IMR-90 (cell line): Measurements from ENCODE around the gene MAGEF1. TPM values are rescaled to one million over a fixed set of nuclear protein-coding genes. Genes with fewer than 3 reads are reported as not detected.
A peak's percentile ranks its signal among the peaks of the same experiment; 100 is the strongest.

ENCODE experiments used
- ATAC-seq: fragments of 200-7000 bp; cut with Tn5 transposase; 2 replicates; pipeline ENCODE4 v1.9.1; 2020; ENCODE audit warnings: low read depth, mild to moderate bottlenecking, moderate library complexity
- BruUV-seq: library from RNA; stranded (reverse); fragments of 400-500 nt; replicated peaks from 2 replicates; lab custom pipeline; 2021; lab: Mats Ljungman, UMichigan
- CTCF ChIA-PET: fragments of 300-600 bp; formaldehyde crosslinking; extraction: SDS; loops from one replicate; lab custom pipeline; 2021; ENCODE audit warnings: antibody characterized with exemption; lab: Yijun Ruan, JAX
- POLR2A ChIA-PET: fragments of 300-600 bp; sonication (Branson Sonifier 250); formaldehyde crosslinking; loops from one replicate; lab custom pipeline; 2022; ENCODE audit warnings: antibody characterized with exemption; ENCODE audit not compliant: unreplicated experiment; lab: Charles Lee
- DNase-seq: peaks from one replicate; pipeline ENCODE4 v3.0.0; 2013
- H2AFZ ChIP-seq: replicated peaks from 2 replicates; pipeline ENCODE3; 2013; ENCODE audit warnings: low read length, mild to moderate bottlenecking; ENCODE audit not compliant: poor library complexity
- H2AK5ac ChIP-seq: 2 replicates; pipeline ENCODE4 v1.6.1; 2013; ENCODE audit warnings: low read depth, low read length, inconsistent platforms
- H2AK9ac ChIP-seq: replicated peaks from 2 replicates; pipeline ENCODE3; 2013; ENCODE audit warnings: mild to moderate bottlenecking, low read depth, low read length, moderate library complexity; ENCODE audit not compliant: poor library complexity
- H2BK120ac ChIP-seq: 2 replicates; pipeline ENCODE4 v1.6.1; 2013; ENCODE audit warnings: low read depth, low read length, inconsistent platforms
- H2BK15ac ChIP-seq: 3 replicates; pipeline ENCODE4 v1.6.1; 2013; ENCODE audit warnings: low read depth, low read length, inconsistent platforms
- H2BK20ac ChIP-seq: 2 replicates; pipeline ENCODE4 v1.6.1; 2013; ENCODE audit warnings: low read depth, mild to moderate bottlenecking, inconsistent platforms, low read length, moderate library complexity
- H2BK5ac ChIP-seq: 2 replicates; pipeline ENCODE4 v1.6.1; 2013; ENCODE audit warnings: mild to moderate bottlenecking, low read depth, low read length, inconsistent platforms; ENCODE audit not compliant: poor library complexity, severe bottlenecking
- H3K14ac ChIP-seq: replicated peaks from 2 replicates; pipeline ENCODE4 v1.6.1; 2013; ENCODE audit warnings: low read depth, low read length, inconsistent platforms
- H3K18ac ChIP-seq: 2 replicates; pipeline ENCODE4 v1.6.1; 2013; ENCODE audit warnings: low read depth, low read length, control low read depth
- H3K23ac ChIP-seq: 2 replicates; pipeline ENCODE4 v1.6.1; 2013; ENCODE audit warnings: low read depth, low read length, inconsistent platforms
- H3K27ac ChIP-seq: 2 replicates; pipeline ENCODE4 v1.5.1; 2013; ENCODE audit warnings: mild to moderate bottlenecking, control low read depth, low read length; ENCODE audit not compliant: insufficient read depth
- H3K27me3 ChIP-seq: 2 replicates; pipeline ENCODE4 v1.6.1; 2013; ENCODE audit warnings: low read length; ENCODE audit not compliant: control insufficient read depth, insufficient read depth
- H3K36me3 ChIP-seq: 2 replicates; pipeline ENCODE4 v1.6.1; 2013; ENCODE audit warnings: low read length, mixed read lengths; ENCODE audit not compliant: control insufficient read depth, insufficient read depth
- H3K4ac ChIP-seq: 2 replicates; pipeline ENCODE4 v1.6.1; 2013; ENCODE audit warnings: low read depth, low read length, inconsistent platforms
- H3K4me1 ChIP-seq: 2 replicates; pipeline ENCODE4 v1.6.1; 2013; ENCODE audit warnings: low read length, mixed read lengths; ENCODE audit not compliant: control insufficient read depth, insufficient read depth
- H3K4me2 ChIP-seq: 2 replicates; pipeline ENCODE4 v1.6.1; 2013; ENCODE audit warnings: low read depth, mild to moderate bottlenecking, control low read depth, low read length, moderate library complexity
- H3K4me3 ChIP-seq: 2 replicates; pipeline ENCODE4 v1.5.1; 2013; ENCODE audit warnings: low read depth, mild to moderate bottlenecking, control low read depth, low read length, moderate library complexity; ENCODE audit not compliant: insufficient read depth
- H3K56ac ChIP-seq: 2 replicates; pipeline ENCODE4 v1.6.1; 2013; ENCODE audit warnings: low read length, inconsistent platforms; ENCODE audit not compliant: insufficient read depth; ENCODE audit errors: extremely low read depth
- H3K79me1 ChIP-seq, 2 experiments: 2 replicates each; pipeline ENCODE4 v1.6.1; 2013; ENCODE audit warnings: low read length in 2 of 2, inconsistent platforms in 1 of 2, low read depth in 1 of 2
- H3K9ac ChIP-seq: 2 replicates; pipeline ENCODE4 v1.6.1; 2013; ENCODE audit warnings: low read depth, low read length, control low read depth
- H3K9me1 ChIP-seq: 2 replicates; pipeline ENCODE4 v1.6.1; 2013; ENCODE audit warnings: low read length, inconsistent platforms; ENCODE audit not compliant: insufficient read depth
- H3K9me3 ChIP-seq: 2 replicates; pipeline ENCODE4 v1.6.1; 2013; ENCODE audit warnings: low read length; ENCODE audit not compliant: control insufficient read depth, insufficient read depth
- H4K20me1 ChIP-seq: 2 replicates; pipeline ENCODE4 v1.6.1; 2013; ENCODE audit warnings: low read length, inconsistent platforms; ENCODE audit not compliant: insufficient read depth
- H4K5ac ChIP-seq: 2 replicates; pipeline ENCODE4 v1.6.1; 2013; ENCODE audit warnings: mild to moderate bottlenecking, low read depth, low read length, control low read depth
- H4K8ac ChIP-seq, 2 experiments: 2 replicates each; pipeline ENCODE4 v1.6.1; 2013; ENCODE audit warnings: low read depth in 2 of 2, low read length in 2 of 2, control low read depth in 1 of 2, inconsistent platforms in 1 of 2
- H4K91ac ChIP-seq: 2 replicates; pipeline ENCODE4 v1.6.1; 2013; ENCODE audit warnings: low read depth, low read length, inconsistent platforms; ENCODE audit not compliant: insufficient read depth
- RAD21 ChIP-seq: IDR thresholded peaks from 2 replicates; pipeline ENCODE4 v1.6.1; 2012; ENCODE audit warnings: low read length, improper control_type of control experiment
- WGBS, 2 experiments: methylation state at CpG; one replicate each; pipeline versions ENCODE4 v1.1.5 to v1.1.7; 2013; ENCODE audit warnings: missing lambda C conversion rate in 2 of 2; ENCODE audit not compliant: insufficient read length in 1 of 2; ENCODE audit errors: extremely low coverage in 2 of 2; 5-methylcytosine and 5-hydroxymethylcytosine counted together
- dilution Hi-C: fragments of 300-500 bp; cut with HindIII; formaldehyde crosslinking; loops from one replicate; pipeline ENCODE4 v1.14.3; 2018; ENCODE audit warnings: low sequenced_read_pairs; ENCODE audit not compliant: unreplicated experiment
- in situ Hi-C: fragments of 300-500 bp; cut with MboI; formaldehyde crosslinking; loops from 3 replicates; pipeline ENCODE4 v1.14.3; 2019; ENCODE audit warnings: low sequenced_read_pairs, inconsistent platforms, mixed read lengths
- intact Hi-C: fragments of 100-400 bp; cut with micrococcal nuclease; formaldehyde crosslinking; loops from 2 replicates; pipeline ENCODE4 v1.10.0; 2022
- polyA plus RNA-seq, 3 experiments: library from polyadenylated mRNA; depleted of rRNA; stranded (reverse); fragments of >200 nt; gene quantifications; 2 replicates each; pipeline ENCODE4 v1.2.3, GENCODE V29; 2012; ENCODE audit warnings: low replicate concordance in 1 of 3
- total RNA-seq: library from RNA; depleted of rRNA; stranded (reverse); fragments of >200 nt; gene quantifications from 2 replicates; pipeline ENCODE4 v1.2.3, GENCODE V29; 2012

MAGEF1 gene
- total and polyA plus RNA-seq, 2 of the 4 experiments (the other 2 are of a cell fraction): 10.6 to 19.4 TPM

DNA sequence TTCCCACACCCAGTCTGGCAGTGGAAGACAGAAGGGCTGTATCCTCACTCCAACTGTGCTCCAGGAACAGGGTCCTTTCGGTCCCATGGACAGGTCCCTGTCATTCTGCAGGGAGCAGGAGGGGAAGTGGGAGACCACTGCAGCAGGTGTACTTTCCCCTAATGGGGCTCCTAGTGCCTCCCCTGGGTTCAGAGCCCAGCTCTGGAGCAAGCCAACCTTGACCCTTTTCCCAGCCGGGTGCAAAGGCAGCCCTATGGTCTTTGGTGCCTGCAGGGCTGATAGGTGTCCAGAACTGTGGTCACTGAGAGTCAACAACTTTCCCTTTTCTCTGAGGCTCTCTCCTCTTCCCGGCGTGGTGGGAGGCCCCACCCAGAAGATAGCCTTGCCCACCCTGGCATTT, 26.8 kb downstream of the MAGEF1 start:
- TF ChIP-seq RAD21: no peak
- no CpG with 5 or more reads among the region's 4 CpGs for WGBS, 2 experiments
- dilution Hi-C loops (no loop called here), intact Hi-C loops (no loop called here), in situ Hi-C loops (no loop called here)
- no peak overlapping the region for H3K56ac ChIP-seq
- H3K4me1 ChIP-seq: peaks cover 30% of the 10 kb centered on the region
- no peak overlapping the region for H2AK9ac ChIP-seq
- no peak overlapping the region for H2BK5ac ChIP-seq
- H3K9me3 ChIP-seq: no peaks in the 10 kb centered on the region
- DNase-seq (no peak), ATAC-seq (no peak)
- no peak overlapping the region for H2BK20ac ChIP-seq
- peak overlapping the region; percentile 87 for H2BK120ac ChIP-seq
- no peak overlapping the region for H2AK5ac ChIP-seq
- POLR2A ChIA-PET: no interaction called here
- H3K4me3 ChIP-seq: no peak overlapping the region
- no peak overlapping the region for H3K9ac ChIP-seq
- no peak overlapping the region; the same call in 1 of the 2 replicates for H4K5ac ChIP-seq
- no peak overlapping the region for H3K27ac ChIP-seq
- no peak overlapping the region for H3K4me2 ChIP-seq
- H4K20me1 ChIP-seq: peaks cover 4% of the 10 kb centered on the region; the same call in 1 of the 2 replicates
- peaks cover 12% of the 10 kb centered on the region for H3K27me3 ChIP-seq
- H3K14ac ChIP-seq: no peak overlapping the region
- peak overlapping the region; percentile 28 for H2AFZ ChIP-seq
- peak overlapping the region; percentile 18; the same call in 1 of the 2 replicates for H3K18ac ChIP-seq
- BruUV-seq: no TSS peak
- H3K23ac ChIP-seq: no peak overlapping the region
- no peaks in the 10 kb centered on the region for H3K79me1 ChIP-seq
- H3K9me1 ChIP-seq: peaks cover 17% of the 10 kb centered on the region
- H3K36me3 ChIP-seq: no peaks in the 10 kb centered on the region
- no peak overlapping the region for H4K8ac ChIP-seq
- H2BK15ac ChIP-seq: no peak overlapping the region
- CTCF ChIA-PET: no interaction called here
- H4K91ac ChIP-seq: no peak overlapping the region
- peak overlapping the region; percentile 55; the same call in 1 of the 2 replicates for H3K4ac ChIP-seq
